ENCODE results near the gene BLVRA.

BLVRA gene

DNA sequence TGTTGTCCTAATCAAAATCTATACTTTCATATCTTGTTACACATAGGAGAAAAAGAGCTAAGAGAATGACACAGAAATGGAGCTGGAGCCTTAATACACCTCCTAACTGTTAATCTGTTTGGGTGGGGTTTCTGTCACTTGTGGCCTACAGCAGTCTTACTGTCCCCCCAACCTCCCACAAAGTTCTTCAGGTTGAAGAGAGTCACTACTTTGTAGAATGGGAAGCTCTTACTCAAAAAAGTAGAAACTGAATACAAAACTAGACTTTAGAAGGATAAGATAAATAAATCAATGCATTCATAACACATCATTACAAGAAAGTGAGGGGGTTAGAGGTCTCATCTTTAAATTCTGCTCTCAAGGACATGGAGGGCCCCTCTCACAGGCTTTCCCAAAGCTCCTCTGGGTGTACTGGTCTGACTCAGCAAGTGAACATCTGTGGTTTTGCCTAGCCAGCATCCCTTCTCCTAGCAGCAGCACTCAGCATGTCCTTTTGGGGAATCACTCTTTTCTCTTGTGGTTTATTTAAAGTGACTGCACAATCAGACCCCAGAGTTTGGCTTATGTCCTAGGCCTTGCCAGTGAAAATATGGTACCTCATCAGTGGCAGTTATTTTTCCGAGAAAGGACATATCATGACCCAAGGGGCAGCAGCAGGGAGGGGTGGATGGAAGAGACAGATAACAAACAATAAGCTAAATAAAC lies 2.0 kb upstream of the BLVRA start:
- CTCF ChIA-PET = interaction anchor here (0.6 to 1.2 kb wide), 5 partner anchors 34 to 198 kb away, joined by 3 to 6 read pairs (median 3); no protein-coding TSS in a partner anchor
- peak; percentile 44 for DNase-seq (ENCODE audit: low read depth, low spot score)
- H3K4me3 ChIP-seq (ENCODE audit: low read depth, low read length) = no peak overlapping the region
- POLR2A ChIA-PET = interaction anchor here (0.9 kb wide), 1 partner anchor 27 kb away, joined by 3 read pairs; the partner anchor contains the start of gene COA1
- TF ChIP-seq, protein P1, sequence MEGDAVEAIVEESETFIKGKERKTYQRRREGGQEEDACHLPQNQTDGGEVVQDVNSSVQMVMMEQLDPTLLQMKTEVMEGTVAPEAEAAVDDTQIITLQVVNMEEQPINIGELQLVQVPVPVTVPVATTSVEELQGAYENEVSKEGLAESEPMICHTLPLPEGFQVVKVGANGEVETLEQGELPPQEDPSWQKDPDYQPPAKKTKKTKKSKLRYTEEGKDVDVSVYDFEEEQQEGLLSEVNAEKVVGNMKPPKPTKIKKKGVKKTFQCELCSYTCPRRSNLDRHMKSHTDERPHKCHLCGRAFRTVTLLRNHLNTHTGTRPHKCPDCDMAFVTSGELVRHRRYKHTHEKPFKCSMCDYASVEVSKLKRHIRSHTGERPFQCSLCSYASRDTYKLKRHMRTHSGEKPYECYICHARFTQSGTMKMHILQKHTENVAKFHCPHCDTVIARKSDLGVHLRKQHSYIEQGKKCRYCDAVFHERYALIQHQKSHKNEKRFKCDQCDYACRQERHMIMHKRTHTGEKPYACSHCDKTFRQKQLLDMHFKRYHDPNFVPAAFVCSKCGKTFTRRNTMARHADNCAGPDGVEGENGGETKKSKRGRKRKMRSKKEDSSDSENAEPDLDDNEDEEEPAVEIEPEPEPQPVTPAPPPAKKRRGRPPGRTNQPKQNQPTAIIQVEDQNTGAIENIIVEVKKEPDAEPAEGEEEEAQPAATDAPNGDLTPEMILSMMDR (IDR thresholded peaks at IDR 0.05; ENCODE audit: insufficient read depth, low read length, missing control alignments) = no peak

DNA sequence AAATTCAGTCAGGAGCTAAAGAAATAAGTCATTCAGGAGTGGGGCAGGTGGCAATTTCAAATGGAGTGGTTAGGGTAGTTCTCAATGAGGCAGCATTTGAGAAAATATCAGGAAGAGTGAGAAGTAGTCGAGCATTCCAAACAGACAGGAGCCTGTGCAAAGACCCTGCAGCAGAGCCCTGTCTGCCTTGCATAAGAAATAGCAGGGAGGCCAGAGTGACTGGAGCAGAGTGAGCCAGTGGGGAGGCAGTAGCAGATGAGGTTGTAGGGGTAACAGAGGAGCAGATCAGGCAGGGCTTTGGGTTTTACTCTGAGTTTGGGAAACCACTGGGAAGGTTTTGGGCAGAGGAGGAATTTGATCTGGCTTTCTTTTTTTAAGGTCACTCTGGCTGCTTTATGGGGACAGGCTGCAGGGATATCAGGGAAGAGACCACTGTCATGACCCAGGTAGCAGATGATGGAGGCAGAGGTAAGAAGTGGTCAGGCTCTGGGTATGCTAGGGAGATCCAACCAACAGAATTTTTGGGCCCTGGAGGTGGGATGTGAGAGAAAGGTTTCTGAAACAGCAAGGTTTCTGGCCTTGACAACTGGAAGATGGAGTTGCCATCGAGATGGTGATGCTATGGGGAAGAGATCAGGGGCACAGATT lies 1.3 kb upstream of the BLVRA start:
- TF ChIP-seq, protein P1 (IDR thresholded peaks at IDR 0.05; ENCODE audit: insufficient read depth, low read length, missing control alignments) = no peak
- ChIA-PET POLR2A (interaction anchor here (0.9 kb wide), 1 partner anchor 28 kb away, joined by 3 read pairs; the partner anchor contains the start of gene COA1), CTCF (interaction anchor here (0.6 to 1.2 kb wide), 5 partner anchors 34 to 197 kb away, joined by 3 to 6 read pairs (median 3); no protein-coding TSS in a partner anchor)
- no peak for DNase-seq (ENCODE audit: low read depth, low spot score)
- H3K4me3 ChIP-seq (ENCODE audit: low read depth, low read length) = no peak overlapping the region

DNA sequence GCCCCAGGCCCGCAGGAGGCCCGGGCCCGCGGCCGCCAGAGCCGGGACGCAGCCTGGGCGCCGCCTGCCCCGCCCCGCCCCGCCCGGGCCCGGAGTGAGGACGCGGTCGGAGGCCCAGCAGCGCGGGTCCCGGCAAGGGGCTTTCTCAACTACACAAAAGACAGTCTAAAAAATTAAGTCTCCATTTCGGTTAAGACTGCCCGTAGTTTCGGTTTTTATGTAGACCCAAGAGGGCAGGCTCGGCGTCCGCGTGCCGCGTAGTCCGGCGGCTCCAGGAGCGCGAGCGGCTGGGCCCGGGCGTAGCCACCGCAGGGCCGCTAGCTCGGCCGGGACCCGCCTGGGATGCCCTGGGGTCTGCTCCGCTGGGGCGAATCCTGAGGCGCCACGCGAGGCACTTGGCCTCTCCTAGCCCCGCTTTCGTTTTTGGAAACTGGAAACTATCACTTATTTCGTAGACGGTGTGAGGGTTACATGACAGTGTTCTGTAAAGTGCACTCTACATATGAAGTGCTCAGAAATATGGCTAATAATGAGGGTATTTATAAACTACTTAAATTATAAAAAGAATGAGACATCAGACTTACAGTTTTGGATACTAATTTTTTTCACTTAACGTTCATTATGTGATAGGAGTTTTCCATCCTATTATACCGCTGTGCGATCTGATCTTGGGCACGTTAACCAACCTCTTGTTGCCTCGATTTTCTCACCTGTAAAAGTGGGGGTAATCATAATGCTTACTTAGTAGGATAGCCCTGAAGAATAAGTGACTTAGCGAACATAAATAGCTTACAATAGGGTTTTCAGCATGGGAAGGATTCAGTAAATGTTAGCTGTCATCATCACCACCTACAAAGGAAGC lies 573 bp downstream of the BLVRA start:
- H3K4me3 ChIP-seq (ENCODE audit: low read depth, low read length) = peak overlapping the region; percentile 71
- POLR2A ChIA-PET = interaction anchor here (1.1 kb wide), 2 partner anchors 30 to 176 kb away, joined by 5 to 6 read pairs; partner anchors contain the start of genes COA1 and STK17A
- no peak for DNase-seq (ENCODE audit: low read depth, low spot score)
- TF ChIP-seq, protein P1 (IDR thresholded peaks at IDR 0.05; ENCODE audit: insufficient read depth, low read length, missing control alignments) = no peak
- CTCF ChIA-PET = interaction anchor here (1.1 to 3.4 kb wide), 3 partner anchors 29 to 80 kb away, joined by 4 to 14 read pairs (median 4); no protein-coding TSS in a partner anchor

DNA sequence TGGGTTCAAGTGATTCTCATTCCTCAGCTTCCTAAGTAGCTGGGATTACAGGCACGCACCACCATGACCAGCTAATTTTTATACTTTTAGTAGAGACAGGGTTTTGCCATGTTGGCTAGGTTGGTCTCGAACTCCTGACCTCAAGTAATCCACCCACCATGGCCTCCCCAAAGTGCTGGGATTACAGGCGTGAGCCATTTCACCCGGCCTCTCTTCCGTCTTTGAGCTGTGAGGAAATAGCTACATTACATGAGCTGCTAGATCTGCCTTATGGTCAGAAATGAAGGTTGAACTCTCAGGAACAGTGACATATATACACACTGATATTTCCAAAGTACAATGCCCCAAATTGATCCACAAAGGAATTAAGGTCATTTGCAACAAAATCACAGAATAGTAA lies 2.4 kb downstream of the BLVRA start:
- no peak overlapping the region for H3K4me3 ChIP-seq (ENCODE audit: low read depth, low read length)
- TF ChIP-seq, protein P1 (IDR thresholded peaks at IDR 0.05; ENCODE audit: insufficient read depth, low read length, missing control alignments) = no peak
- CTCF ChIA-PET = interaction anchor here (1.1 to 3.4 kb wide), 2 partner anchors 38 to 78 kb away, joined by 3 to 14 read pairs; no protein-coding TSS in a partner anchor
- DNase-seq (ENCODE audit: low read depth, low spot score) = no peak
- POLR2A ChIA-PET = no interaction called here

DNA sequence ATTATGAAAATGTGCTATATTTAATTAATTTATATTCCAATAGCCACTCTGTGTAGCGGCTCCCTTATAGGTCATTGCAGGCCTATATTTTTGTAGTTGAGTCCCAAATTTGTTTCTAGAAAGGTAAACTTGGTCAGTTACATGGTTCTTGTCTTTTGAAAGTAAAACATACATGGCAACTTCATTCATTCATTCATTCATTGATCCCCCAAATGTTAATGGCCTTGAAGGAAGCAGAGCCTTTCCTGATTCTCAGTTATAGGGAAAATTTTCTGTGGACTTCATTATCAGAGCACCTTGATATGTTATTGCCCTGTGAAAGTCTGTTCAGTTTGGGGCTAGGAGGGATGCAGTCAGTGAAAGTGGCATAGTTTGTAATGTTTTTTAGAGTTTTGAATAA lies 2.9 kb downstream of the BLVRA start:
- ChIA-PET CTCF (interaction anchor here (1.1 to 3.4 kb wide), 2 partner anchors 38 to 77 kb away, joined by 3 to 14 read pairs; no protein-coding TSS in a partner anchor), POLR2A (no interaction called here)
- TF ChIP-seq, protein P1 (IDR thresholded peaks at IDR 0.05; ENCODE audit: insufficient read depth, low read length, missing control alignments) = no peak
- no peak for DNase-seq (ENCODE audit: low read depth, low spot score)
- H3K4me3 ChIP-seq (ENCODE audit: low read depth, low read length) = no peak overlapping the region
